ENCODE results near the gene NRXN2. TPM values are rescaled to one million over a fixed set of nuclear protein-coding genes. Genes with fewer than 3 reads are reported as not detected.

NRXN2 gene
- total RNA-seq, 1 donor from 2014 or later, result 9.8 TPM

DNA sequence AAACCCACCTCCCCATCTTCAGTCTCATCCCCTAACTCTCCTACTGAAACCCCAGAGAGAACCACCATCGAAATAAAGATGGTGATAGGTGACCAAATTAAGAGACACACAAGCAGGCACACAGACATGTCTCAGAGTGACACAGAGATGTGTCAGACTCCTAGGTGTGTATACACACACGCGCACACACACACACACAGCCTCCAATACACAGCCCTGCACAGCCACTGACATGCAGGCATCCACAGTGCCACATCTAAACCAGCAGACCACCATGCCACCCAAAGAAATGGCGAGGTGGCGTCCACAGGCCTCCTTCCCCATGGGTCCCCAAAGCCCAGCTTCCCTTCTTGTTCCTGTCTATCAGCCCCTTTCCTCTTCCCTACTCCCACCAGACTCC lies 27.4 kb downstream of the NRXN2 start:
- Mint-ChIP-seq H3K27me3 (ENCODE audit: low read depth) (peaks cover 94% of the 10 kb centered on the region), H3K9me3 (no peaks in the 10 kb centered on the region), H3K4me3 (no peak overlapping the region), H3K4me1 (peaks cover 2% of the 10 kb centered on the region), H3K36me3 (no peaks in the 10 kb centered on the region), H3K27ac (no peak overlapping the region)
- no peak for DNase-seq (ENCODE audit: low spot score in 2 of 2, unreplicated experiment in 2 of 2)
- TF ChIP-seq CTCF (IDR thresholded peaks at IDR 0.05; ENCODE audit: unreplicated experiment), result no peak

- TF ChIP-seq CTCF (IDR thresholded peaks at IDR 0.05; ENCODE audit: unreplicated experiment), result no peak
- H3K9me3 Mint-ChIP-seq, result no peaks in the 10 kb centered on the region
- H3K4me1 Mint-ChIP-seq, result peaks cover 2% of the 10 kb centered on the region
- H3K36me3 Mint-ChIP-seq, result no peaks in the 10 kb centered on the region
- no peak overlapping the region for H3K27ac Mint-ChIP-seq
- peaks cover 89% of the 10 kb centered on the region for H3K27me3 Mint-ChIP-seq (ENCODE audit: low read depth)
- no peak for DNase-seq (ENCODE audit: low spot score in 2 of 2, unreplicated experiment in 2 of 2)
- H3K4me3 Mint-ChIP-seq, result no peak overlapping the region
These were observed 28.1 kb downstream of the NRXN2 start for GRCh38 chr11:64694821-64695365.

- peaks cover 90% of the 10 kb centered on the region for H3K27me3 Mint-ChIP-seq (ENCODE audit: low read depth)
- H3K27ac Mint-ChIP-seq, result no peak overlapping the region
- peaks cover 2% of the 10 kb centered on the region for H3K4me1 Mint-ChIP-seq
- no peak overlapping the region for H3K4me3 Mint-ChIP-seq
- DNase-seq (ENCODE audit: low spot score in 2 of 2, unreplicated experiment in 2 of 2), result no peak
- no peaks in the 10 kb centered on the region for H3K36me3 Mint-ChIP-seq
- no peaks in the 10 kb centered on the region for H3K9me3 Mint-ChIP-seq
- no peak for TF ChIP-seq CTCF (IDR thresholded peaks at IDR 0.05; ENCODE audit: unreplicated experiment)
These were observed 28.8 kb downstream of the NRXN2 start for GRCh38 chr11:64694026-64694755.

- DNase-seq (ENCODE audit: low spot score in 2 of 2, unreplicated experiment in 2 of 2), result no peak
- TF ChIP-seq CTCF (IDR thresholded peaks at IDR 0.05; ENCODE audit: unreplicated experiment), result no peak
- Mint-ChIP-seq H3K4me3 (no peak overlapping the region), H3K4me1 (peaks cover 2% of the 10 kb centered on the region), H3K27ac (no peak overlapping the region), H3K36me3 (no peaks in the 10 kb centered on the region), H3K27me3 (ENCODE audit: low read depth) (peaks cover 77% of the 10 kb centered on the region), H3K9me3 (no peaks in the 10 kb centered on the region)
These were observed 30.1 kb downstream of the NRXN2 start for GRCh38 chr11:64692764-64693331.

DNA sequence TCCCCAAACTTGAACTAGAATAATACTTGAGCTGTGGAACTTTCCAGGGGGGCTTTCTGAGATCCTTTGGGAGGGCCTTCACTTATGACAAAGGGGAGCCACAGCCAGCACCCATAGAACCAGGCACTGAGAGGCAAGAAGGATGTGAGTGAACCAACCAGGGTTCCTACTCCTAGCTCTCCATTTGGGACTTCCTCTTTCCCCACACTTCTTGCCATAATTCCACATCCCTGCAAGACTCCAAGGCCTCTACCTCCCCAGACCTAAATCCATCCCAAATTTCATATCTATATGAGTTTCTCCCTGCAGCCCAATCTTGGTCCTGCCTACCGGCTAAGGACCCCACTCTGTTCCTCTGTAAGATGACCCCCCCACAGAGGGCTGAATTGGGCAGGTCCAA lies 31.5 kb downstream of the NRXN2 start:
- no peak for TF ChIP-seq CTCF (IDR thresholded peaks at IDR 0.05; ENCODE audit: unreplicated experiment)
- Mint-ChIP-seq H3K36me3 (no peaks in the 10 kb centered on the region), H3K4me1 (peaks cover 3% of the 10 kb centered on the region), H3K9me3 (no peaks in the 10 kb centered on the region), H3K27me3 (ENCODE audit: low read depth) (peaks cover 64% of the 10 kb centered on the region), H3K4me3 (no peak overlapping the region), H3K27ac (no peak overlapping the region)
- no peak for DNase-seq (ENCODE audit: low spot score in 2 of 2, unreplicated experiment in 2 of 2)
